Testis (tissue), 2 donors: ENCODE data around the gene C1orf53.
"Not testable (repeated sequence)": the region's sequence is repeated elsewhere in the genome, so short reads cannot be mapped to it uniquely, and the experiment has no call there.

Experiments
- POLR2A ChIP-seq: fragments of 450-650 bp; IDR thresholded peaks from one replicate; pipeline ENCODE4 v1.6.1; 2017; ENCODE audit warnings: antibody characterized with exemption, mild to moderate bottlenecking, moderate library complexity
- TF ChIP-seq, protein P1 (sequence below), 3 experiments: fragments of 450-650 bp in 2 of 3; fragments of 200-600 bp in 1 of 3; sonication (generic) in 1 of 3; IDR thresholded peaks; one replicate each; pipeline ENCODE4 v1.5.1; 2016 to 2019; ENCODE audit warnings: antibody characterized with exemption in 3 of 3, mild to moderate bottlenecking in 2 of 3, moderate library complexity in 1 of 3

DNA sequence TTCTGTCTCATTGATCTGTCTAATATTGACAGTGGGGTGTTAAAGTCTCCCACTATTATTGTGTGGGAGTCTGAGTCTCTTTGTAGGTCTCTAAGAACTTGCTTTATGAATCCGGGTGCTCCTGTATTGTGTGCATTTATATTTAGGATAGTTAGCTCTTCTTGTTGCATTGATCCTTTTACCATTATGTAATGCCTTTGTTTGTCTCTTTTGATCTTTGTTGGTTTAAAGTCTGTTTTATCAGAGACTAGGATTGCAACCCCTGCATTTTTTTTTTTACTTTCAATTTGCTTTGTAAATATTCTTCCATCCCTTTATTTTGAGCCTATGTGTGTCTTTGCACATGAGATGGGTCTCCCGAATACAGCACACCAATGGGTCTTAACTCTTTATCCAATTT, 20.2 kb upstream of the C1orf53 start:
- TF ChIP-seq, protein P1, sequence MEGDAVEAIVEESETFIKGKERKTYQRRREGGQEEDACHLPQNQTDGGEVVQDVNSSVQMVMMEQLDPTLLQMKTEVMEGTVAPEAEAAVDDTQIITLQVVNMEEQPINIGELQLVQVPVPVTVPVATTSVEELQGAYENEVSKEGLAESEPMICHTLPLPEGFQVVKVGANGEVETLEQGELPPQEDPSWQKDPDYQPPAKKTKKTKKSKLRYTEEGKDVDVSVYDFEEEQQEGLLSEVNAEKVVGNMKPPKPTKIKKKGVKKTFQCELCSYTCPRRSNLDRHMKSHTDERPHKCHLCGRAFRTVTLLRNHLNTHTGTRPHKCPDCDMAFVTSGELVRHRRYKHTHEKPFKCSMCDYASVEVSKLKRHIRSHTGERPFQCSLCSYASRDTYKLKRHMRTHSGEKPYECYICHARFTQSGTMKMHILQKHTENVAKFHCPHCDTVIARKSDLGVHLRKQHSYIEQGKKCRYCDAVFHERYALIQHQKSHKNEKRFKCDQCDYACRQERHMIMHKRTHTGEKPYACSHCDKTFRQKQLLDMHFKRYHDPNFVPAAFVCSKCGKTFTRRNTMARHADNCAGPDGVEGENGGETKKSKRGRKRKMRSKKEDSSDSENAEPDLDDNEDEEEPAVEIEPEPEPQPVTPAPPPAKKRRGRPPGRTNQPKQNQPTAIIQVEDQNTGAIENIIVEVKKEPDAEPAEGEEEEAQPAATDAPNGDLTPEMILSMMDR (IDR thresholded peaks at IDR 0.05), result not testable (repeated sequence)
- not testable (repeated sequence) for TF ChIP-seq POLR2A
